ENCODE results near the gene MAGEA1.
"Not testable (repeated sequence)": the region's sequence is repeated elsewhere in the genome, so short reads cannot be mapped to it uniquely, and the experiment has no call there.

MAGEA1 gene

GRCh38 chrX:153179131-153179530 lies at the start of gene MAGEA1:
TSS of gene MAGEA1 (plus strand) at chrX:153179284. CDS start at chrX:153182390, 3,106 bp downstream.
- H3K4me3 ChIP-seq (ENCODE audit: low read depth, low read length) = no peak within 1 kb of the TSS
- no peak for TF ChIP-seq CTCF (IDR thresholded peaks at IDR 0.05; ENCODE audit: low read depth, low read length)

- H3K4me3 ChIP-seq (ENCODE audit: low read depth, low read length) = not testable (repeated sequence)
Observed at GRCh38 chrX:153132924-153133323, 46.2 kb upstream of the MAGEA1 start.

GRCh38 chrX:153139074-153139473 lies 40.0 kb upstream of the MAGEA1 start:
- H3K4me3 ChIP-seq (ENCODE audit: low read depth, low read length) = not testable (repeated sequence)

GRCh38 chrX:153146288-153146687 lies 32.8 kb upstream of the MAGEA1 start:
- not testable (repeated sequence) for H3K4me3 ChIP-seq (ENCODE audit: low read depth, low read length)

- TF ChIP-seq CTCF (IDR thresholded peaks at IDR 0.05; ENCODE audit: low read depth, low read length) = no peak
- H3K4me3 ChIP-seq (ENCODE audit: low read depth, low read length) = no peak overlapping the region
Observed at GRCh38 chrX:153153516-153153915, 25.6 kb upstream of the MAGEA1 start.

- no peak overlapping the region for H3K4me3 ChIP-seq (ENCODE audit: low read depth, low read length)
- no peak for TF ChIP-seq CTCF (IDR thresholded peaks at IDR 0.05; ENCODE audit: low read depth, low read length)
Observed at GRCh38 chrX:153157450-153157849, 21.6 kb upstream of the MAGEA1 start.

GRCh38 chrX:153158319-153158718 lies 20.8 kb upstream of the MAGEA1 start:
- no peak overlapping the region for H3K4me3 ChIP-seq (ENCODE audit: low read depth, low read length)

GRCh38 chrX:153161952-153162351 lies 17.1 kb upstream of the MAGEA1 start:
- H3K4me3 ChIP-seq (ENCODE audit: low read depth, low read length) = no peak overlapping the region
- TF ChIP-seq CTCF (IDR thresholded peaks at IDR 0.05; ENCODE audit: low read depth, low read length) = no peak

More at GRCh38 chrX:153158319-153158718, 20.8 kb upstream of the MAGEA1 start:
- no peak for TF ChIP-seq CTCF (IDR thresholded peaks at IDR 0.05; ENCODE audit: low read depth, low read length)

- H3K4me3 ChIP-seq (ENCODE audit: low read depth, low read length) = no peak overlapping the region
- no peak for TF ChIP-seq CTCF (IDR thresholded peaks at IDR 0.05; ENCODE audit: low read depth, low read length)
Observed at GRCh38 chrX:153164733-153165132, 14.4 kb upstream of the MAGEA1 start.

- H3K4me3 ChIP-seq (ENCODE audit: low read depth, low read length) = not testable (repeated sequence)
Observed at GRCh38 chrX:153168423-153168822, 10.7 kb upstream of the MAGEA1 start.

Measured in WI38 (cell line).